ENCODE measurements around the gene SRGAP3.

GRCh38 chr3:9254764-9255163, 5.3 kb upstream of the SRGAP3 start:
- TF ChIP-seq CTCF (IDR thresholded peaks at IDR 0.05; ENCODE audit: insufficient read depth, low read depth, low read length) (no peak), EZH2 (IDR thresholded peaks at IDR 0.05; ENCODE audit: insufficient read depth, low read length) (no peak)
